Fibroblast of pulmonary artery (primary cell): ENCODE measurements around the gene SDK2.

Experiments used
- DNase-seq: peaks from one replicate; pipeline ENCODE4 v3.0.0-alpha.2; 2010; ENCODE audit warnings: low read depth
- H3K4me3 ChIP-seq: replicated peaks from 2 replicates; pipeline ENCODE4 v1.5.1; 2011; ENCODE audit warnings: low read depth, mild to moderate bottlenecking, control low read depth, low read length, moderate library complexity
- TF ChIP-seq, protein P1 (sequence below): IDR thresholded peaks from 2 replicates; pipeline ENCODE4 v1.5.1; 2011; ENCODE audit warnings: mild to moderate bottlenecking, control low read depth, low read length, inconsistent platforms; ENCODE audit errors: missing control alignments

SDK2 gene

DNA sequence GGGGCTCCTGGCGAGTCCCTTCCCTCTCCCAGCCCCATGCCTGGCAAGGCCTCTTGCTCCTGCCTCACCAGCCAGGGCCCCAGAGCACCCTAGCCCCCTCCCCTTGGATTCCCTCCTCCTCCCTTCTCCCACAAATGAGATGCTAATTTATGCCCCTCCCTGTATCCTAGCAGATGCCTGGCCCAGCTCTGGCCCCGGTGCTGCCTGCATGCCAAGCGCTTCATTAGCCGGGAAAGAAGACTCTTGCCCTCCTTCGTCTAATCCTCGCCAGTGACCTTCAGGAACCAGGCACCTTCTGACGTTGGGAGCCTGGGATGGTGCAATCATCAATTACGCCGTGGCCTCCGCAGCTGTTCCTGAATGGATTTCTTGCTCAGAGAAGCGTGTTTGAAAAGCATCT, 127.8 kb downstream of the SDK2 start:
- TF ChIP-seq, protein P1, sequence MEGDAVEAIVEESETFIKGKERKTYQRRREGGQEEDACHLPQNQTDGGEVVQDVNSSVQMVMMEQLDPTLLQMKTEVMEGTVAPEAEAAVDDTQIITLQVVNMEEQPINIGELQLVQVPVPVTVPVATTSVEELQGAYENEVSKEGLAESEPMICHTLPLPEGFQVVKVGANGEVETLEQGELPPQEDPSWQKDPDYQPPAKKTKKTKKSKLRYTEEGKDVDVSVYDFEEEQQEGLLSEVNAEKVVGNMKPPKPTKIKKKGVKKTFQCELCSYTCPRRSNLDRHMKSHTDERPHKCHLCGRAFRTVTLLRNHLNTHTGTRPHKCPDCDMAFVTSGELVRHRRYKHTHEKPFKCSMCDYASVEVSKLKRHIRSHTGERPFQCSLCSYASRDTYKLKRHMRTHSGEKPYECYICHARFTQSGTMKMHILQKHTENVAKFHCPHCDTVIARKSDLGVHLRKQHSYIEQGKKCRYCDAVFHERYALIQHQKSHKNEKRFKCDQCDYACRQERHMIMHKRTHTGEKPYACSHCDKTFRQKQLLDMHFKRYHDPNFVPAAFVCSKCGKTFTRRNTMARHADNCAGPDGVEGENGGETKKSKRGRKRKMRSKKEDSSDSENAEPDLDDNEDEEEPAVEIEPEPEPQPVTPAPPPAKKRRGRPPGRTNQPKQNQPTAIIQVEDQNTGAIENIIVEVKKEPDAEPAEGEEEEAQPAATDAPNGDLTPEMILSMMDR = no peak
- DNase-seq = no peak
- no peak overlapping the region for H3K4me3 ChIP-seq

GRCh38 chr17:73514146-73514863, 129.9 kb downstream of the SDK2 start:
- no peak overlapping the region for H3K4me3 ChIP-seq
- TF ChIP-seq, protein P1 = no peak
- DNase-seq = no peak

DNA sequence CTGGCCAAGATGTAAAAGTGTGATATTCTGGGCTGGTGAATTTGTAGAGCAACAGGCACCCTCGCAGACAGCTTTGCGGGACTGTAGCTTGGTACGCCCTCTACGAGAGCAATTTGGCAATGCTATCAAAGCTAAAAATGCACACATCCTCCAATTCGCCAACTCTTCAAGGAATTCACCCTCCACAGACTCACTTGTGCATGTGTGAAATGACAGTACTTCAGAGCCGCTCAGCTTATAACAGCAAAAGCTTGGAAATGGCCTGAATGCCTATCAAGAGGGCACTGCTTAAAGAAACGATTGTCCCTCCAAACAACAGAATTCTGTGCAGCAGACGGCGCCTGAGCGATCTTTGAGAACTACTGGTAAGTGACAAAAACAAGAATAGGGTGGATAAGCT, 130.8 kb downstream of the SDK2 start:
- no peak for DNase-seq
- TF ChIP-seq, protein P1 = no peak
- no peak overlapping the region for H3K4me3 ChIP-seq

GRCh38 chr17:73511719-73512115, 132.5 kb downstream of the SDK2 start:
- DNase-seq = no peak
- TF ChIP-seq, protein P1 = no peak
- H3K4me3 ChIP-seq = no peak overlapping the region

DNA sequence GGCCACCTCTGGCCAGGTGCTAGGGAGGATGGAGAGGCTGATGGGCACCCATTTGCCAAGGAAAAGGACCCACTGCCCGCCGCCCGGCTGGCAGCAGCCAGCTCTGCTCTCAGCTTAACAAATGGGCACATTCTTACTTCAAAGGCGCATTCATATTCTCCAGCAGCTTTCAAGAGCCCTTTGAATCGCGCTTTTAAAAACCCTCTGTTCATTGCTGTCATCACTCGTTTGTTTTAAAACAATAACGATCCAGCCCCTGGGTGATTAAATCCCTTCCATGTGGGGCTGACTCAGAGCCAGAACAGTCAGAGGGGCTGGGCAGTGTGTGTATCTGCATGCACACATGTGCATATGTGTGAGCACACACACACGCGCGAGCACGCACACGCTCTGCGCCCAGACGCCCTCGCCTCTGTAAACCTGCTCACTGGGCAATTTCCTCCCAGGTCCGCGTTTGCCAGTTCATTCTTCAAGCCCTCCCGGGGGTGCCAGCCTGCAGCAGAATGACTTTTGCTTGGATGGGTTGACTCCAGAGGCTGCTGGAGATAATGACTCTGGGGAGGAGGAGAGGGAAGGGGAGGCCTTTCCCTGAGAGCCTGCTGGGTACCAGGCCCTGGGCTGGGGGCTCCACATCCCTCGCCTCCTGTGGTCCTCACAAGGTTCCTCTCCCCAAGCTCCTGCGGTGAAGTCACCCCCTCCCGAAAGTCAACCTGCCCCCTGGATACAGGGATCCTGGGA, 133.1 kb downstream of the SDK2 start:
- TF ChIP-seq, protein P1 = no peak
- no peak overlapping the region for H3K4me3 ChIP-seq
- no peak for DNase-seq

GRCh38 chr17:73508931-73509605, 135.2 kb downstream of the SDK2 start:
- DNase-seq = no peak
- H3K4me3 ChIP-seq = no peak overlapping the region
- TF ChIP-seq, protein P1 = no peak
